Body of pancreas (tissue), 4 donors: ENCODE measurements around the gene CD47. TPM values are rescaled to one million over a fixed set of nuclear protein-coding genes. Genes with fewer than 3 reads are reported as not detected.

Source experiments
- ATAC-seq: fragments of 150-250 bp; one replicate; pipeline ENCODE4 v1.9.1; 2016
- DNase-seq, 4 donors: peaks; one replicate each; pipeline ENCODE4 v3.0.0-alpha.2; 2019
- H3K27ac ChIP-seq, 4 donors: fragments of 200-600 bp; sonication (generic); 1 replicate in 3 of 4; 2 replicates in 1 of 4; pipeline versions ENCODE4 v1.5.1 to v1.6.1; 2016 to 2019; ENCODE audit warnings: mild to moderate bottlenecking in 1 of 4, mixed read lengths in 1 of 4, moderate library complexity in 1 of 4
- H3K27me3 ChIP-seq, 2 donors: fragments of 200-600 bp; sonication (generic); one replicate each; pipeline ENCODE4 v1.6.0; 2016; ENCODE audit warnings: mild to moderate bottlenecking in 1 of 2
- H3K36me3 ChIP-seq, 2 donors: fragments of 200-600 bp; sonication (generic); replicated peaks in 1 of 2; 2 replicates each; pipeline ENCODE4 v1.5.1; 2016; ENCODE audit warnings: low read depth in 2 of 2; ENCODE audit not compliant: insufficient read depth in 1 of 2
- H3K4me1 ChIP-seq: fragments of 200-600 bp; sonication (generic); one replicate; pipeline ENCODE4 v1.6.0; 2016
- H3K4me3 ChIP-seq, 2 donors: fragments of 200-600 bp; sonication (generic); 1 replicate in 1 of 2; 2 replicates in 1 of 2; pipeline ENCODE4 v1.5.1; 2016 to 2019
- H3K9me3 ChIP-seq, 3 donors: fragments of 200-600 bp; sonication (generic); 1 replicate in 2 of 3; 2 replicates in 1 of 3; pipeline ENCODE4 v1.5.1; 2016
- CTCF ChIP-seq, 7 experiments: fragments of 450-650 bp in 4 of 7; fragments of 200-600 bp in 3 of 7; sonication (generic) in 3 of 7; IDR thresholded peaks; one replicate each; pipeline ENCODE4 v1.5.1; 2016 to 2019; ENCODE audit warnings: antibody characterized with exemption in 7 of 7
- POLR2A ChIP-seq, 3 donors: fragments of 450-650 bp; IDR thresholded peaks; one replicate each; pipeline ENCODE4 v1.6.1; 2016; ENCODE audit warnings: antibody characterized with exemption in 3 of 3, mild to moderate bottlenecking in 2 of 3
- WGBS, 2 donors: methylation state at CpG; one replicate each; pipeline ENCODE4 v1.1.5; 2017; 5-methylcytosine and 5-hydroxymethylcytosine counted together
- intact Hi-C: fragments of 100-400 bp; cut with DNase I; formaldehyde crosslinking; loops from one replicate; pipeline ENCODE4 v1.15.1; 2023
- total RNA-seq, 2 donors: library from RNA; depleted of rRNA; stranded (reverse); fragments of >200 nt; gene quantifications; one replicate each; pipeline ENCODE4 v1.1.0, GENCODE V29; 2016

Gene CD47
- total RNA-seq, 2 donors from 2014 or later, result 34.3 to 51.1 TPM

- DNase-seq (no peak), ATAC-seq (no peak)
- Histone ChIP-seq H3K4me3 (no peak overlapping the region), H3K27ac (peak overlapping the region in 2 of 4 donors; percentile 52 to 72), H3K4me1 (peaks cover 9% of the 10 kb centered on the region), H3K36me3 (no peaks in the 10 kb centered on the region), H3K9me3 (no peaks in the 10 kb centered on the region), H3K27me3 (no peaks in the 10 kb centered on the region)
- intact Hi-C loops, result no loop called here
- no peak for TF ChIP-seq POLR2A (IDR thresholded peaks at IDR 0.05)
- no peak for TF ChIP-seq CTCF (IDR thresholded peaks at IDR 0.05)
Observed at GRCh38 chr3:108133048-108133369, 42.2 kb upstream of the CD47 start.

- H3K4me3 ChIP-seq, result no peak overlapping the region
- intact Hi-C loops, result no loop called here
- no peaks in the 10 kb centered on the region for H3K36me3 ChIP-seq
- H3K27ac ChIP-seq, result peak overlapping the region in 2 of 4 donors; percentile 52 to 72
- TF ChIP-seq CTCF (IDR thresholded peaks at IDR 0.05), result no peak
- TF ChIP-seq POLR2A (IDR thresholded peaks at IDR 0.05), result no peak
- no peak for ATAC-seq
- no peaks in the 10 kb centered on the region for H3K27me3 ChIP-seq
- 76 to 79% methylated on average over 9 of the region's 9 CpGs for WGBS, 2 donors
- no peak for DNase-seq
- peaks cover 5% of the 10 kb centered on the region for H3K4me1 ChIP-seq
- no peaks in the 10 kb centered on the region for H3K9me3 ChIP-seq
Observed at GRCh38 chr3:108131475-108132134, 40.8 kb upstream of the CD47 start.

- peaks cover 5% of the 10 kb centered on the region for H3K4me1 ChIP-seq
- intact Hi-C loops, result no loop called here
- H3K4me3 ChIP-seq, result no peak overlapping the region
- no peak for TF ChIP-seq POLR2A (IDR thresholded peaks at IDR 0.05)
- no peak for TF ChIP-seq CTCF (IDR thresholded peaks at IDR 0.05)
- peak overlapping the region in 1 of 4 donors; percentile 1 for H3K27ac ChIP-seq
- no peaks in the 10 kb centered on the region for H3K36me3 ChIP-seq
- H3K9me3 ChIP-seq, result no peaks in the 10 kb centered on the region
- no peaks in the 10 kb centered on the region for H3K27me3 ChIP-seq
- ATAC-seq (no peak), DNase-seq (no peak)
Observed at GRCh38 chr3:108130701-108131474, 40.1 kb upstream of the CD47 start.

- H3K4me3 ChIP-seq, result no peak overlapping the region
- DNase-seq, result no peak
- no peak overlapping the region for H3K27ac ChIP-seq
- H3K36me3 ChIP-seq, result no peaks in the 10 kb centered on the region
- no peak for TF ChIP-seq CTCF (IDR thresholded peaks at IDR 0.05)
- TF ChIP-seq POLR2A (IDR thresholded peaks at IDR 0.05), result no peak
- no peak for ATAC-seq
- no peaks in the 10 kb centered on the region for H3K27me3 ChIP-seq
- intact Hi-C loops, result no loop called here
- 73 to 87% methylated on average over 4 of the region's 4 CpGs for WGBS, 2 donors
- H3K4me1 ChIP-seq, result peaks cover 5% of the 10 kb centered on the region
- H3K9me3 ChIP-seq, result no peaks in the 10 kb centered on the region
Observed at GRCh38 chr3:108130236-108130635, 39.4 kb upstream of the CD47 start.
